ENCODE data around the gene FAM204A. TPM values are rescaled to one million over a fixed set of nuclear protein-coding genes. Genes with fewer than 3 reads are reported as not detected.
A peak's percentile ranks its signal among the peaks of the same experiment; 100 is the strongest.

Gene FAM204A
- total and polyA plus RNA-seq, 4 donors, result 39.4 to 75.0 (median 53.2) TPM

DNA sequence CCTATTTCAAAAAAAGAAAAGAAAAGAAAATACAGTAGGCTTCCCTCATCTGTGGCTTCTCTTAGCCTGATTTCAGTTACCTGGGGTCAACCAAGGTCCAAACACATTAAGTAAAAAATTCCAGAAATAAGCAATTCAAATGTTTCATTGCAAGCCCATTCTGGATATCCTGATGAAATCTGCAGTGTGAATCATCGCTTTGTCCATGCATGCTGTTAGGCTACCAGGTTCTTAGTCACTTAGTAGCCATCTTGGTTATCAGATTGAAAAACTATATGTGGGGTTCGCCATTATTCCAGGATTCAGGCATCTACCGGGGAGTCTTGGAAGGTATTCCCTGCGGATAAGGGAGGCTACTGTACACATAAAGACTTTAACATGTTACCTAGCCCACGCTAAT lies 991 bp upstream of the FAM204A start:
- H3K4me3 ChIP-seq, result no peak overlapping the region
- no peaks in the 10 kb centered on the region for H3K9me3 ChIP-seq (ENCODE audit: control insufficient read depth in 4 of 4, insufficient read depth in 3 of 4, low read length in 3 of 4)
- WGBS, 2 donors, result 97 to 99% methylated on average over 5 of the region's 5 CpGs
- DNase-seq, result no peak
- H3K36me3 ChIP-seq (ENCODE audit: control insufficient read depth in 4 of 4, insufficient read depth in 4 of 4, low read length in 4 of 4), result peaks cover 0 to 4% (median 2%) of the 10 kb centered on the region in 4 donors
- no peak overlapping the region for H3K27ac ChIP-seq (ENCODE audit: low read depth in 1 of 2, low read length in 1 of 2)
- no peaks in the 10 kb centered on the region for H3K27me3 ChIP-seq (ENCODE audit: control insufficient read depth in 3 of 3, insufficient read depth in 3 of 3, low read length in 2 of 3)
- H3K9ac ChIP-seq (ENCODE audit: insufficient read depth in 1 of 2, low read length in 2 of 2), result no peak overlapping the region
- TF ChIP-seq, protein P1, sequence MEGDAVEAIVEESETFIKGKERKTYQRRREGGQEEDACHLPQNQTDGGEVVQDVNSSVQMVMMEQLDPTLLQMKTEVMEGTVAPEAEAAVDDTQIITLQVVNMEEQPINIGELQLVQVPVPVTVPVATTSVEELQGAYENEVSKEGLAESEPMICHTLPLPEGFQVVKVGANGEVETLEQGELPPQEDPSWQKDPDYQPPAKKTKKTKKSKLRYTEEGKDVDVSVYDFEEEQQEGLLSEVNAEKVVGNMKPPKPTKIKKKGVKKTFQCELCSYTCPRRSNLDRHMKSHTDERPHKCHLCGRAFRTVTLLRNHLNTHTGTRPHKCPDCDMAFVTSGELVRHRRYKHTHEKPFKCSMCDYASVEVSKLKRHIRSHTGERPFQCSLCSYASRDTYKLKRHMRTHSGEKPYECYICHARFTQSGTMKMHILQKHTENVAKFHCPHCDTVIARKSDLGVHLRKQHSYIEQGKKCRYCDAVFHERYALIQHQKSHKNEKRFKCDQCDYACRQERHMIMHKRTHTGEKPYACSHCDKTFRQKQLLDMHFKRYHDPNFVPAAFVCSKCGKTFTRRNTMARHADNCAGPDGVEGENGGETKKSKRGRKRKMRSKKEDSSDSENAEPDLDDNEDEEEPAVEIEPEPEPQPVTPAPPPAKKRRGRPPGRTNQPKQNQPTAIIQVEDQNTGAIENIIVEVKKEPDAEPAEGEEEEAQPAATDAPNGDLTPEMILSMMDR (IDR thresholded peaks at IDR 0.05; ENCODE audit: control extremely low read depth, extremely low read depth), result no peak
- no peak for ATAC-seq (ENCODE audit: insufficient read depth, low FRiP score)
- H3K4me1 ChIP-seq (ENCODE audit: control insufficient read depth in 5 of 5, insufficient read depth in 5 of 5, low read length in 5 of 5), result peaks cover 0 to 13% (median 4%) of the 10 kb centered on the region in 5 donors

DNA sequence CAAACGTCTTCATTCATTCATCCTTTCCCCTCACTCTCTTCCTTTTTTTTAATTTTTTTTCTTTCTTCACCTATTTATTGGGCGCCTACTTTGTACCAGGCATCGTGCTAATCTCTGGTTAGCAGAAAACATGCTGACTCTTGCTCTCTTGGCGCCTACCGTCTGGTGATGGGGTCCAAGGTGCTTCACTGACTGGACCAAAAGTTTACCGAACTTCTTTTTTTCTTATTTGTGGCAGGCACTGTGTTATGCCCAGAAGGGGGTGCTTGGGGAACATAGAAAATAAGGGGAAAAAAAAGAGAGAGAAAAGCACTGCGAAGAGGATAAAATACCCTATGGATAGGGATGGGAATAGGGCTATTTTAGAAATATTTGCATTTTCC lies 505 bp upstream of the FAM204A start:
- no peaks in the 10 kb centered on the region for H3K27me3 ChIP-seq (ENCODE audit: control insufficient read depth in 3 of 3, insufficient read depth in 3 of 3, low read length in 2 of 3)
- DNase-seq (no peak), ATAC-seq (ENCODE audit: insufficient read depth, low FRiP score) (no peak)
- TF ChIP-seq, protein P1 (IDR thresholded peaks at IDR 0.05; ENCODE audit: control extremely low read depth, extremely low read depth), result no peak
- H3K4me1 ChIP-seq (ENCODE audit: control insufficient read depth in 5 of 5, insufficient read depth in 5 of 5, low read length in 5 of 5), result peaks cover 0 to 13% (median 4%) of the 10 kb centered on the region in 5 donors
- peak overlapping the region; percentile 99 for H3K4me3 ChIP-seq
- 48 to 50% methylated on average over 7 of the region's 7 CpGs for WGBS, 2 donors
- H3K36me3 ChIP-seq (ENCODE audit: control insufficient read depth in 4 of 4, insufficient read depth in 4 of 4, low read length in 4 of 4), result peaks cover 0 to 4% (median 2%) of the 10 kb centered on the region in 4 donors
- H3K9ac ChIP-seq (ENCODE audit: insufficient read depth in 1 of 2, low read length in 2 of 2), result peak overlapping the region in 1 of 2 donors; percentile 85
- no peaks in the 10 kb centered on the region for H3K9me3 ChIP-seq (ENCODE audit: control insufficient read depth in 4 of 4, insufficient read depth in 3 of 4, low read length in 3 of 4)
- H3K27ac ChIP-seq (ENCODE audit: low read depth in 1 of 2, low read length in 1 of 2), result peak overlapping the region; percentile 39 to 75

DNA sequence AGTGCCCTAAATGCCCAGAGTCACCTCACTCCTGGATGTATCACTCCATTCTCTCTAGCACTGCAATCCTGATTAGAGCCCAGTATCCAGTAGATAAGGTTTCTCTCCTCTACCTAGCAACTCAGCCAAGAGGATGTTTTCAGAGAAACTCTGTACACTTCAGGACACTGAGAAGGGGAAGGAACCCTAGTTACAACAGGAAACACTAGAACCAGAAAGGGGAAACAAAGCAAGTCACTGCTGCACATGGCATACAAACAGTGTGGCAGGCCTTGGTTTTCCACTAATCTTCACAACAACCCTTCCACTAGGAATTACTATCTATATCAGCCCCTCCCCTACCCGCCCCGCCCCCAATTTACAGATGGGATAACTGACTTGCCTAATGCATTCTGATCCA lies 1.6 kb downstream of the FAM204A start:
- no peak for ATAC-seq (ENCODE audit: insufficient read depth, low FRiP score)
- WGBS, 2 donors, result 83 to 96% methylated on average over 2 of the region's 2 CpGs
- TF ChIP-seq, protein P1 (IDR thresholded peaks at IDR 0.05; ENCODE audit: control extremely low read depth, extremely low read depth), result no peak

DNA sequence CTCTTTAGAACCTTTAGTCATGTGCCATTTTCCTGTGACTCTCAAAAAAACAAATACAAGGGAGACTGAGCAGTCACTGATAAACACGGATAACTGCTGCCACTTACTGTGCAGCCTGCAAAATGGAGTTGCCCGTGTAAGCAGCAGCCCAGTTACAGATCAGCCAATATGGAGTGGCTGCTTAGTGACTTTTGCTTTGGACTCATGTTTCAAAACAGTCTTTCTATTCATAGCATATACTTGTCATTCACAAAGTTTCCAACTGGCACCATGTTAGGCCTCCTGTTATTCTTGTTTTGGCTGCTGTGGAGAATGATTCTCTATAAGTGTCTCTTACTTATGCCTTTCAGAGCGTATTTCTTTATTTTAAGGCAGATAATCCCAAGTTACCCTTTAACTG lies 3.0 kb downstream of the FAM204A start:
- Histone ChIP-seq H3K36me3 (ENCODE audit: control insufficient read depth in 4 of 4, insufficient read depth in 4 of 4, low read length in 4 of 4) (peaks cover 6 to 19% (median 15%) of the 10 kb centered on the region in 4 donors), H3K9ac (ENCODE audit: insufficient read depth in 1 of 2, low read length in 2 of 2) (no peak overlapping the region), H3K4me3 (no peak overlapping the region), H3K4me1 (ENCODE audit: control insufficient read depth in 5 of 5, insufficient read depth in 5 of 5, low read length in 5 of 5) (peaks cover 0 to 13% (median 4%) of the 10 kb centered on the region in 5 donors), H3K27ac (ENCODE audit: low read depth in 1 of 2, low read length in 1 of 2) (peak overlapping the region in 1 of 2 donors; percentile 60), H3K27me3 (ENCODE audit: control insufficient read depth in 3 of 3, insufficient read depth in 3 of 3, low read length in 2 of 3) (no peaks in the 10 kb centered on the region), H3K9me3 (ENCODE audit: control insufficient read depth in 4 of 4, insufficient read depth in 3 of 4, low read length in 3 of 4) (no peaks in the 10 kb centered on the region)
- ATAC-seq (ENCODE audit: insufficient read depth, low FRiP score) (no peak), DNase-seq (no peak)
- TF ChIP-seq, protein P1 (IDR thresholded peaks at IDR 0.05; ENCODE audit: control extremely low read depth, extremely low read depth), result no peak
- 75 to 86% methylated on average over 3 of the region's 3 CpGs for WGBS, 2 donors

More for the DNA sequence above, 1.6 kb downstream of the FAM204A start:
- Histone ChIP-seq H3K36me3 (ENCODE audit: control insufficient read depth in 4 of 4, insufficient read depth in 4 of 4, low read length in 4 of 4) (peaks cover 2 to 10% (median 8%) of the 10 kb centered on the region in 4 donors), H3K4me3 (no peak overlapping the region), H3K9me3 (ENCODE audit: control insufficient read depth in 4 of 4, insufficient read depth in 3 of 4, low read length in 3 of 4) (no peaks in the 10 kb centered on the region), H3K9ac (ENCODE audit: insufficient read depth in 1 of 2, low read length in 2 of 2) (no peak overlapping the region), H3K27me3 (ENCODE audit: control insufficient read depth in 3 of 3, insufficient read depth in 3 of 3, low read length in 2 of 3) (no peaks in the 10 kb centered on the region), H3K4me1 (ENCODE audit: control insufficient read depth in 5 of 5, insufficient read depth in 5 of 5, low read length in 5 of 5) (peaks cover 0 to 13% (median 4%) of the 10 kb centered on the region in 5 donors), H3K27ac (ENCODE audit: low read depth in 1 of 2, low read length in 1 of 2) (no peak overlapping the region)
- no peak for DNase-seq

Measured in lung (tissue), 12 donors.